ENCODE data around the gene ANKRD35.
A peak's percentile ranks its signal among the peaks of the same experiment; 100 is the strongest.
"Not testable (repeated sequence)": the region's sequence is repeated elsewhere in the genome, so short reads cannot be mapped to it uniquely, and the experiment has no call there.

The ANKRD35 gene

DNA sequence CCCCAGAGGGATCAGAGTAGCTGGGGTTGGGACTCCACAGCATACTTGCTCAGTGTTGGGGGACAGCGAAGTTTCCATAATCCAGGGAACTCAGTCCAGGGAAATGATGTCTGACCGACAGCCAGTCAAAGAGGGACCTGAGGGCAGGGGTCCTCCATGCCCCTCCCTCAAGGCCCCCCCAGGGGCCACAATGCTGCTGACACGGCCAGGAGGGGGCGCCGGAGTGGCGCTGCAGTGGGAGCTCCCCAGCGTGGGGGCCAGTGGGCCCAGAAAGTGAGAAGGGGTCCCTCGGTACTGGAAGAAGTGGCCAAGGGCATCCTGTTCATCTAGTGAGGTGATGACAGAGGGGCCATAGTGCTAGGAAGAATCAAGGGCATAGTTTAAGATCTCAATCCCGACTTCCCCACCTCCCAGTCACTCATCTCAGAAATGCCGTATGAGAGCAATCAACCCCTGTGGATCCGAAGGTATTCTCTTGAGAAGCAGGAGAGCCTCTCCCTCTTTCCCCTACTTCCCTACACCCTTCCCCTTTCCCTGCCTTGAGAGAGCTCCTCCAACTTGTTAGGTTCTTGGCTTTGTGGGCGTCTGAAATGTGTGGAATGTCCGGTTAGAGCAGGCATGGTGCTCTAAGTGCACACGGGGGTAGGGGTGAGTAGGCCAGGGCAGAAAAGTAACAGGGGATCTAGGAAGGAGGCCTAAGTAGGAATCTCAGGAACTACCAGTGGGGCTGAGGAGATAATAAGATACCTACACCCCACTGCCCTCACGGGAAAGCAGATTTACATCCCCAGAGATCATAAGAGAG, 36.1 kb downstream of the ANKRD35 start:
- peak; percentile 91 for DNase-seq

DNA sequence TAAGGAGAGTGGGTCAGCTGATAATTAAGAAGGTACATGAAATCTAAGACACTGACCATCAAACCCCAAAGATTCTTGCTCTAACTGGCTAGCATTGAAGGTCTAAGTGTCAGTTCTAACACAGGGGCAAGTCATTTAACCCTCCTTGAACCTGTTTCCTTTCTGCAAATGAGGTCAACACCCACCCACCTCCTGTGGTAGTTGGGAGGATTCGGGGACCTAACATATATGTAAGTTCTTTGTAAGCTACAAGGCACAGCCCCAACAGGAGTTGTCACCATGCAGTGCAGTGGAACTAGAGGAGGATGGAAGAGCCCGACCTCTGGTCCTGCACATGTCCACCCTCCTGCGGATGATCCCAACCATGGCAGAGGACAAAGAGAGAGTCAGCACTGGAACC, 37.8 kb downstream of the ANKRD35 start:
- DNase-seq, result no peak

DNA sequence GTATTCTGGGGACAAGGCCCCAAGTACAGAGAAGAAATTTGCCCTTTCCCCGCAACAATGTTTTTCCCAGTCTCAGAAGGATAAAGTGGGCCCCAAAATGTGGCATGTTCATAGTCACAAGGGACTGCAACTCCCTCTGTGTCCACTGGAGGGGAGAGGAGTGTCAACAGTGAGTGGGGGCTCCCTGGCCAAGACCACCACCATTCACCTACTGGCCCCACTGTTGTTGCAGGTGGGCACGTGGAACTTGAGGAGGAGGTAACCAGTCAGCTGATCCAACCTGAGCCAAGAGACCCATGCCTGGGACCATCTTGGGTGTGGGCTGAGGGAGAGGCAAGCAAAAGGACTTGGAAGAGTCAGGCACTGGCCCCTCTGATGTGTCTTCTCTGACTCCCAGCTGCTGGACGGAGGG, 39.5 kb downstream of the ANKRD35 start:
- no peak for DNase-seq

DNA sequence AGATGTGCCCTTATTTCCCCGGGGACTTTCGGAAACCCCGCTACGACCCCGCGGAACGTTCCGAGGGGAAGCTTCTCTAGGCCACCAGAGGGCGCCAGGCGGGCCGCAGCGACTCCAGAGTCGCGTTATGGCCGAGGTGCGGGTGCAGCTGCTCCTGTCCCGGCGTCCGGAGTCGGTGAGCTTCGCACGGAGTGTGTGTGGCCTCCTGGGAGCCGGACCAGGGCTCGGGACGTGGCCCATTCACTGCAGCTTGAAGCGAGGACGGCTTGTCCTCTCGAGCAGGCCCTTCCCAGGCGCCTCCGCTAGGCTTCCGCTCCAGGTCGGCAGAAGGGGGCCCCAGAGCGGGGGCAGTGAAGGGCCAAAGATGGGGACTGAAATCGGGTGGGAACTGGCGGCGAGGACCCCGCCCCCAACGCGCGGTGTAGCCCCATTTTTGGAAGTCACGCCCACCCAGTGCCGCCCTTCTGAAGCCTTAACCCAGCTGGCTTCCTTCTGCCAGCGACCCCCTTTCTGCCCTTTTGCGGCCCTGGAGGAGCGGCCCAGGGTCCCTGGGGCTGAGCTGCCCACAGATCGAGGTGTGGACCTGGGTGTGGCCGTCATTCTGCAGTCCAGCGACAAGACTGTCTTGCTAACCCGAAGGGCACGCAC, 40.0 kb downstream of the ANKRD35 start, which contains the start of gene NUDT17:
TSS of gene NUDT17 (plus strand) at position 117 of the 648 bp plus-strand sequence. CDS start at position 128, 11 bp downstream.
- DNase-seq, result peak; percentile 60

DNA sequence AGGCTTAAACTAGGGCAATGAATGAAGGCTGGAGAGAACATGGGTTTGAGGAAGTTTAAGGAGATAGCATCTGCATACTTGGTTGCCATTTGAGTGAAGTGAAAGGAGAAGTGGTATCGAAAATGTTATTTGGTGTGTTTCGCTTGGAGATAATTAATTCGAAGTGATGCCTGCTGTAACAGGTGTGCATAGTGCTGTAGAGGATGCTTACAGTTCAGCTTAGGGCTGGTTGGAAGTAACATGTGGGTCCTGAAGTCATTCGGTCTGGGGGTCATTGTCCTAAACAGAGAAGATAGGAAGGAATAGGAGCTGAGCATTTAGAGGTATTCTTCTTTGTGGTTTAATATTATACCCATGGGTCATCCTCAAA, 40.5 kb downstream of the ANKRD35 start:
- DNase-seq, result no peak

DNA sequence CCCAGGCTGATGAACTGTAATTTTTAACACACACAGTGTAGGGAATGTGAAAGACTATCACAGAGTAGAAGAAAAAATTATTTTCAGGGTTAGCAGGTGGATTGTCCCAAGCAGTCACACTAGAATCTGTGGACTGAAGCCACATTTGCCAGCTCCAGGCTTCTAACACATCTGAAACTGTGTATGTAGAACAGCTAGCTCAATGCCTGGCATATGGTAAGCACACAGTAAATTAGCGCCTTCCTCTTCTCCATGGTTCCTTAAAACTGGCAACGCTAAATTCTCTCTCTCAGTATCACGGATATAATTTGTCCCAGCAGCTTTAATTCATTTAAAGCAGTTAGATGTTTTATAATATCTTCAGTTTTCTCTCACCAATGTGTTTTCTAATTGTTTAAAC, 42.6 kb downstream of the ANKRD35 start:
- no peak for DNase-seq

DNA sequence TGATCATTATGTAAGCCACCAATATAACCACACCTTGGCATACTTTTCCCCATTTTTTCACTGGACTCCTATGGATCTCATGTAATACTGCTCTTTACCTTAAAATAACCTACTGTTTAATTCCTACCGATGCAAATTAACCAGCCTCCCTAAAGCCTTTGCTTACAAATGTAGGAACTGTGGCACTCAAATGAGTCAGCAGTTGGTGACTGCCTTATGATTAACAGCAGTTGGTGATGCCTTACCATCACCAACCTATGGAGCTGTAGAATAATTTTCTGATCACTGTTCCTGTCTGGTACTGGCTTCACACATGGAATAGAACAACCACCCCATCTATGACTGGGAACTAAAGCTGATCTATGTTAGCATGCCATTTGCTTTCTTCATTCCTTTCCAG, 48.0 kb downstream of the ANKRD35 start:
- no peak for DNase-seq

DNA sequence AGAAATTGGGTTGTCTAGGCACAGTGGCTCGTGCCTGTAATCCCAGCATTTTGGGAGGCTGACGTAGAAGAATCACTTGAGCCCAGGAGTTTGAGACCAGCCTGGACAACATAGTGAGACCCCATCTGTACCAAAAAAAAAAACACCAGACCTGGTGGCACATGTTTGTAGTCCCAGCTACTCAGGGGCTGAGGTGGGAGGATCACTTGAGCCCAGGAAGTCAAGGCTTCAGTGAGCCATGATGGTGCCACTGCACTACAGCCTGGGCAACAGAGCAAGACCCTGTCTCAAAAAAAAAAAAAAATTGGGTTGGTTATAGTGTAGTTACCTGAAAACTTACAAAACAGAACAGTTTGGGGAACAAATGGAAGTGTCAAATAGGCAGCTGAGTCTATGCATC, 54.9 kb downstream of the ANKRD35 start:
- not testable (repeated sequence) for DNase-seq

DNA sequence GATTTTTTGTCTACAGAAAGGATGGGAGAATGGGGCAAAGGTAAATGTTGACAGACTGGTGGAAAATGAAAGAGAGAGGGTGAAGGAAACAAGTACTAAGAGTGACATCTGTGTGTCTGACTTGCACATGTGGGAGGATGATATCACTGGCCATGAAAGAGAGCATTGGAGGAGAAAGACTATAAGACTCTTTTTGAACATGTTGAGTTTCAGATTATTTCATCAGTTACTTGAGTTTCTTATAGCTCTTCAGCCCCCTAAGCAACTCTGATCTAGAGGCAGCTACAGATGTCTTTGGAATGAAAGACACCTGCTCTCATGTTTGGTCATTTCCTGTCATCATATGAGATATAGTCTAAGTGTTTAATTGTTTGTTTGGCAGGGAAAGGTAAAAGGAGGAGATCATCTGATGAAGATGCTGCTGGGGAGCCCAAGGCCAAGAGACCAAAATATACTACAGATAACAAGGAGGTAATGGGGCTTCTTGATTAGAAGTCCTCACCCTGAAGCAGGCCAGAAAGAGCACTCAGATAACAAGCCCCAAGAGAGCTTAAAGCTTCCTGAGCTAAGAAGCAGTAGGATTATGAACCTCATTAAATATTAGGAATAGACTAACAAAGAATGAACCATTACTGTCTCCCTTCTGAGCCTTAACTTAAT, 57.2 kb downstream of the ANKRD35 start:
- no peak for DNase-seq

DNA sequence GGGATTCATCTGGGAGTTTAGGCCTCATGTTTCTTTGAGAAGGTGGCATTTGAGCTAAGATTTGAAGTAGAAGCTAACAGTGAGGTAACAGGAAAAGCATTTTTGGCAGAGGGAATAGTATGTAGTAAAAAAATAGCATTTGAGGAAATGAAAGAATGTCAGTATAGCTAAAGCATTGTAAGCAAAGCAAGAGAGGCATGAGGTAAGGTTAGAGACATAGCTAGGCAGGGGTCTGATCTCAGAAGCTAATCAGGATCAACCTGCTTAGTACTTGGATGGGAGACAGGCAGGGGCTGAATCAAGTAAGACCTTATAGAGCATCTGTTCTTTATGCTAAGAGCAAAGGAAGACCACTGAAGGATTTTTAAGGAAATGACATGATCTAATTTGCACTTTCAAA, 57.7 kb downstream of the ANKRD35 start:
- no peak for DNase-seq

DNA sequence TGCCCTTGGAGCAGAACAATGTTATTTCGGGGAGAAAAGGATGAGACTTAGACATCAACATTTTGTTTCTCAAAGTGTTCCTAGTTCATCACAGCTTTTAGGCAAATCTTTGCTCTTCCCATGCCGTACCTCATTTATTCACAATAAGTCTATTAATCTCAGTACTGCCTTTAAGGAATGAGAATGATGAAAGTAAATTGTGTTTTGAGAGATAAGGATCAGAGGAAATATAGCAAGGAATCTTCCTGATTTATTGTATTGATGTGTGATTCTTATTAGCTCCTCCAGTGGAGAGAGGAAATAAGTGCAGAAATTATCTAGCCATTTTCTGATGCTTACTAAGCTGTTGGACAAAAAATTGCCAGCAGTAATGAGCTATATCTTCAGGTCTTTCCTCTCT, 59.6 kb downstream of the ANKRD35 start:
- no peak for DNase-seq

DNA sequence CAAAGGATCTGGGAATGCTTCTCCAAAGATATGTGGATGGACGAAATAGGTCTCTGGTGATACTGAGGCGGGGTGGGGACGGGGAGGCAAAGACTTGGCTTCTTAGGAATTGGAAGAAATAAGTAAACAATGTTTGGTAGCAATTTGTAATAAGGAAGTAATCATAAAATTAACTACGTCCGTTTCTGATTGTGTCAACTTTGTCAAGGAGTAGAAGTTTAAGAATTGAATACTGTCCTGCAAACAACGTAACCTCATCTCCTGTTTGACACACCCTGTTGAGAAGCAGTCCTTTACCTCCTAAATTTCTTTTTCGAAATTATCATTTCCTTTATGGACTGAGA, 61.2 kb downstream of the ANKRD35 start:
- DNase-seq, result no peak

DNA sequence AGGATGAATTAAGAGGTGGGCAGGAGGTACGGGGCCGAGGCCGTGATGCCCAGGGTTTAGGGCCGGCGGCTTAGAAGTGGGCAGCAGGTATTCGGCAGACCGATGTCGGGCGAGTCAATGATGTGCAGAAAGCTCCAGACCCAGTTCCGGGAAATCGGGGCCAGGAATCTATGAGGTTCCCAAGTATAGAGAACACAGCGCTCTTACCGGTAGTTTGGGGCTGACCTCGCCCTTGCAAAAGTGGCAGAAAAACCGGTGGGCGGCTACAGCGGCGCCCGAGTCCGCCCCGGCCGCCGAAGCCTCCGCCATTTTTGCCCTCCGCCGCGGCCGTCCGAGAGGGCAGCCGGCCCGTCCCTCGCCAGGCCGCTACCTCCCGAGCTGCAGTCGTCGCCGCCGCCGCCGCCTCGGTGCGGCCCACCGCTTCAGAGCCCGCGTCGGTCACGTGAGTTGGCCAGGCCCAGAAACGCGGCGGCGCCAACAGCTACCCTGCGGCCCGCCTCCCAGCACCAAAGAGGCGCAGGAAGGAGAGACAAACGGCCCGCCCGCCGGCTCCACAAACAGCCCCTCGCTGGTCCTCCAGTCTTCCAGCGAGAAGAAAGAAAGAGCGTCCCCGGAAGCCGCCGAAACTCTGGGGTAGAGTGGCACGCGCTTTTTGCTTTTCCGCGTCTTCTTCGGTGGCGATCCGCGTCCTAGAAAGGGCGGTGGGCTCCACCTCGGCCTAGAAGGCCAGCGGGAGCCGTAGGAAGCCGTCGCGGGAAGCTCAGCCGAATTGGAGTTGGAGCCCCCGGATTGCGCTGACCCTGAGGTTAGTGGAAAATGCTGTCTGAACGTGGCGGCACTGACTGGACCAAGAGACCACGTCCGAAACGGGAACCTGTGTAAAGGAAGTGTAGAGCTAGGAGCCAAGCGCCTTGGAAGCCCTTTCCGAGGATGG, 61.8 kb downstream of the ANKRD35 start, which contains the start of the genes POLR3C and RNF115:
TSS of gene POLR3C (plus strand) at position 636 of the 934 bp plus-strand sequence. CDS start 1,577 bp downstream, outside the sequence.
TSS of gene RNF115 (minus strand) at position 531 of the 934 bp plus-strand sequence. CDS start at position 309, 222 bp downstream.
- DNase-seq, result peak; percentile 91

DNA sequence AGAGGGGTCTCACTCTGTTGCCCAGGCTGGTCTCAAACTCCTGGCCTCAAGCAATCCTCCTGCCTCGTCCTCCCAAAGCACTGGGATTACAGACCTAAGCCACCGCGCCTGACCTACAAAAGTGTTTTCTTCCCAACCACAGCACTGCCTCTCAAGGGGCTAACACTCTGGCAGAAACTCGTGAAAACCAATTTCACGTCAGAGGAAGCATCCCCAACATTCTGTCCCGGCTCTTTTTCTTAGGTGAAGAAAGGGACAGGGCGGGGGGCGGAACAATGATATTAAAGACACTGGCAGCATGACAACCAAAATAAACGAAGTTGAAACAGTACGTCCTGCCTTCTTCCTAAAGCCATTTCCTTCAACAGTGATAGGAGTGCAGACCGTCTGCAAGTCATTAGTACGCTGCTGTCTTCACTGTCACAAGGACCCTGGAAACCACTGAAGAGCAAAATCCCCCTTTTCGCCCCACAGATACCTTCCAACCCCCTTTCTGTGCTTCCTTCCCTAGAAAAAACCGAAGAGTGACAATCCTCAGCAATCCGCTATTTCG, 62.8 kb downstream of the ANKRD35 start:
- not testable (repeated sequence) for DNase-seq

DNA sequence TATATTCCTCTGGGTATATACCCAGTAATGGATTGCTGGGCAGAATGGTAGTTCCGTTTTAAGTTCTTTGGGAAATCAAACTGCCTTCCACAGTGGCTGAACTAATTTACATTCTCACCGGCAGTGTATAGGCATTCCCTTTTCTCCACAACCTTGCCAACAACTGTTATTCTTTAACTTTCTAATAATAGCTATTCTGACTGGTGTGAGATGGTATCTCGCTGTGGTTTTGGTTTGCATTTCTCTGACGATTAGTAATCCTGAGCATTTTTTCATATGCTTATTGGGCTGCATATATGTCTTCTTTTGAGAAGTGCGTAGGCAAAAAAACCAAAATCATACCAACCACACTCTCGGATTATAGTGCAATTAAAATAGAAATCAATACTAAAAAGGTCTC, 67.6 kb downstream of the ANKRD35 start:
- DNase-seq, result peak; percentile 43

Measured in NCI-H226 (cell line).